Smooth muscle cell (in vitro differentiated cells): Measurements from ENCODE around the gene WWC2. TPM values are rescaled to one million over a fixed set of nuclear protein-coding genes. Genes with fewer than 3 reads are reported as not detected.

Source experiments
- DNase-seq: peaks from one replicate; lab custom pipeline; 2025; ENCODE audit not compliant: unreplicated experiment; lab: John Stamatoyannopoulos, UW
- H2AFZ ChIP-seq: fragments of 200-600 bp; sonication (generic); 2 replicates; pipeline ENCODE4 v1.6.0; 2016; ENCODE audit warnings: antibody characterized with exemption, low read depth, mild to moderate bottlenecking
- H3F3A ChIP-seq: fragments of 200-600 bp; sonication (generic); 2 replicates; pipeline ENCODE4 v1.6.0; 2017; ENCODE audit warnings: antibody characterized with exemption, low read depth
- H3K27ac ChIP-seq: fragments of 200-600 bp; sonication (generic); 2 replicates; pipeline ENCODE4 v1.5.1; 2016; ENCODE audit warnings: low read depth, mild to moderate bottlenecking
- H3K27me3 ChIP-seq: fragments of 200-600 bp; sonication (generic); 2 replicates; pipeline ENCODE4 v1.6.1; 2016; ENCODE audit warnings: low read depth, mild to moderate bottlenecking
- H3K36me3 ChIP-seq: fragments of 200-600 bp; sonication (generic); 2 replicates; pipeline ENCODE4 v1.5.1; 2016; ENCODE audit warnings: low read depth
- H3K4me1 ChIP-seq: fragments of 200-600 bp; sonication (generic); 2 replicates; pipeline ENCODE4 v1.5.1; 2016; ENCODE audit warnings: low read depth
- H3K4me2 ChIP-seq: fragments of 200-600 bp; sonication (generic); 2 replicates; pipeline ENCODE4 v1.6.0; 2016; ENCODE audit warnings: mild to moderate bottlenecking
- H3K4me3 ChIP-seq: fragments of 200-600 bp; sonication (generic); 2 replicates; pipeline ENCODE4 v1.5.1; 2016; ENCODE audit warnings: mild to moderate bottlenecking
- H3K79me2 ChIP-seq: fragments of 200-600 bp; sonication (generic); 2 replicates; pipeline ENCODE4 v1.6.0; 2016; ENCODE audit warnings: low read depth, mild to moderate bottlenecking
- H3K9ac ChIP-seq: fragments of 200-600 bp; sonication (generic); 2 replicates; pipeline ENCODE4 v1.6.0; 2016; ENCODE audit warnings: low read depth
- H3K9me3 ChIP-seq: fragments of 200-600 bp; sonication (generic); replicated peaks from 2 replicates; pipeline ENCODE4 v1.5.1; 2016; ENCODE audit warnings: low read depth
- H4K20me1 ChIP-seq: fragments of 200-600 bp; sonication (generic); 2 replicates; pipeline ENCODE4 v1.6.0; 2016; ENCODE audit warnings: low read depth
- CTCF ChIP-seq: fragments of 200-600 bp; sonication (generic); IDR thresholded peaks from 2 replicates; pipeline ENCODE4 v1.5.1; 2017; ENCODE audit warnings: borderline replicate concordance, mild to moderate bottlenecking, antibody characterized with exemption; ENCODE audit not compliant: insufficient read depth, poor library complexity, severe bottlenecking
- WGBS: methylation state at CpG from one replicate; pipeline ENCODE4 v1.1.7; 2016; ENCODE audit warnings: low lambda C conversion rate; 5-methylcytosine and 5-hydroxymethylcytosine counted together
- polyA plus RNA-seq: library from polyadenylated mRNA; unstranded; fragments of >200 nt; fragmentation: Nextera tagmentation; extraction: Ambion mirVana; gene quantifications from 2 replicates; pipeline ENCODE4 v1.2.1, GENCODE V29; 2016
- total RNA-seq: library from RNA; depleted of rRNA; stranded (reverse); fragments of >200 nt; gene quantifications from 2 replicates; pipeline ENCODE4 v1.2.3, GENCODE V29; 2014

The WWC2 gene
- total and polyA plus RNA-seq, 2 experiments from 2014 or later: 11.2 to 13.5 TPM

GRCh38 chr4:183130328-183131155 lies 31.5 kb downstream of the WWC2 start:
- DNase-seq: no peak
- Histone ChIP-seq H2AFZ (no peak overlapping the region), H3K4me2 (no peak overlapping the region), H3K27ac (no peak overlapping the region), H3K36me3 (no peaks in the 10 kb centered on the region), H3K9ac (no peak overlapping the region), H3K79me2 (peaks cover 70% of the 10 kb centered on the region), H3K27me3 (no peaks in the 10 kb centered on the region), H4K20me1 (peaks cover 87% of the 10 kb centered on the region), H3F3A (no peaks in the 10 kb centered on the region), H3K4me1 (no peaks in the 10 kb centered on the region), H3K4me3 (no peak overlapping the region), H3K9me3 (no peaks in the 10 kb centered on the region)
- WGBS: 89% methylated on average over 7 of the region's 7 CpGs
- no peak for TF ChIP-seq CTCF

GRCh38 chr4:183132081-183132480 lies 33.0 kb downstream of the WWC2 start:
- no peaks in the 10 kb centered on the region for H3K4me1 ChIP-seq
- H3F3A ChIP-seq: no peaks in the 10 kb centered on the region
- DNase-seq: no peak
- no peak overlapping the region for H3K4me3 ChIP-seq
- H4K20me1 ChIP-seq: peaks cover 86% of the 10 kb centered on the region
- H3K4me2 ChIP-seq: no peak overlapping the region
- no peak for TF ChIP-seq CTCF
- no peaks in the 10 kb centered on the region for H3K27me3 ChIP-seq
- no peaks in the 10 kb centered on the region for H3K36me3 ChIP-seq
- H2AFZ ChIP-seq: no peak overlapping the region
- no peak overlapping the region for H3K9ac ChIP-seq
- WGBS: 98% methylated on average over 2 of the region's 2 CpGs
- no peaks in the 10 kb centered on the region for H3K9me3 ChIP-seq
- H3K27ac ChIP-seq: no peak overlapping the region
- H3K79me2 ChIP-seq: peaks cover 75% of the 10 kb centered on the region

GRCh38 chr4:183132865-183133264 lies 33.8 kb downstream of the WWC2 start:
- Histone ChIP-seq H3K9me3 (no peaks in the 10 kb centered on the region), H3K4me2 (no peak overlapping the region), H3K27me3 (no peaks in the 10 kb centered on the region), H3K4me3 (no peak overlapping the region), H3K36me3 (no peaks in the 10 kb centered on the region), H3K4me1 (no peaks in the 10 kb centered on the region), H3K9ac (no peak overlapping the region), H3F3A (no peaks in the 10 kb centered on the region), H4K20me1 (peaks cover 86% of the 10 kb centered on the region), H3K79me2 (peaks cover 75% of the 10 kb centered on the region), H2AFZ (no peak overlapping the region), H3K27ac (no peak overlapping the region)
- no peak for DNase-seq
- no peak for TF ChIP-seq CTCF

- Histone ChIP-seq H3K4me3 (no peak overlapping the region), H3K9ac (no peak overlapping the region), H3K36me3 (no peaks in the 10 kb centered on the region), H3K27ac (no peak overlapping the region), H3K27me3 (no peaks in the 10 kb centered on the region), H2AFZ (no peak overlapping the region), H3K79me2 (peaks cover 69% of the 10 kb centered on the region), H3K4me1 (no peaks in the 10 kb centered on the region), H4K20me1 (peaks cover 84% of the 10 kb centered on the region), H3K9me3 (no peaks in the 10 kb centered on the region), H3K4me2 (no peak overlapping the region), H3F3A (no peaks in the 10 kb centered on the region)
- WGBS: 94% methylated on average over 3 of the region's 3 CpGs
- no peak for TF ChIP-seq CTCF
- no peak for DNase-seq
Observed at GRCh38 chr4:183136855-183137254, 37.8 kb downstream of the WWC2 start.
